NCI-H1105 (cell line): ENCODE measurements around the gene CTSZ.
"Not testable (repeated sequence)": the region's sequence is repeated elsewhere in the genome, so short reads cannot be mapped to it uniquely, and the experiment has no call there.

Experiments used
- DNase-seq: peaks from one replicate; lab custom pipeline; 2025; lab: John Stamatoyannopoulos, UW

Gene CTSZ

GRCh38 chr20:59013031-59013951 lies 6.2 kb upstream of the CTSZ start:
- DNase-seq, result no peak

- not testable (repeated sequence) for DNase-seq
Observed at GRCh38 chr20:59011874-59012157, 4.8 kb upstream of the CTSZ start.

GRCh38 chr20:59010995-59011873 lies 4.2 kb upstream of the CTSZ start:
- no peak for DNase-seq

- no peak for DNase-seq
Observed at GRCh38 chr20:59010321-59010994, 3.4 kb upstream of the CTSZ start.

GRCh38 chr20:59008715-59009336 lies 1.8 kb upstream of the CTSZ start:
- no peak for DNase-seq

GRCh38 chr20:59007665-59008511 lies 834 bp upstream of the CTSZ start:
- no peak for DNase-seq

- no peak for DNase-seq
Observed at GRCh38 chr20:59006167-59006863, 739 bp downstream of the CTSZ start.

- no peak for DNase-seq
Observed at GRCh38 chr20:59005523-59006166, 1.4 kb downstream of the CTSZ start.

GRCh38 chr20:59004763-59005522 lies 2.1 kb downstream of the CTSZ start:
- DNase-seq, result peak; percentile 29

- no peak for DNase-seq
Observed at GRCh38 chr20:59004493-59004762, 2.6 kb downstream of the CTSZ start.

- no peak for DNase-seq
Observed at GRCh38 chr20:59003836-59004492, 3.1 kb downstream of the CTSZ start.

GRCh38 chr20:59002874-59003399 lies 4.1 kb downstream of the CTSZ start:
- no peak for DNase-seq

GRCh38 chr20:59002388-59002787 lies 4.7 kb downstream of the CTSZ start:
- DNase-seq, result no peak

GRCh38 chr20:59001449-59002171 lies 5.4 kb downstream of the CTSZ start:
- DNase-seq, result no peak

- DNase-seq, result no peak
Observed at GRCh38 chr20:59001068-59001448, 6.0 kb downstream of the CTSZ start.

- DNase-seq, result no peak
Observed at GRCh38 chr20:59000326-59000725, 6.7 kb downstream of the CTSZ start.

- DNase-seq, result no peak
Observed at GRCh38 chr20:58998656-58999055, 8.4 kb downstream of the CTSZ start.

GRCh38 chr20:58997141-58997770 lies 9.8 kb downstream of the CTSZ start:
- DNase-seq, result no peak
